Bronchus fibroblast of lung (primary cell): ENCODE results near the gene SUOX. TPM values are rescaled to one million over a fixed set of nuclear protein-coding genes. Genes with fewer than 3 reads are reported as not detected.

Source experiments
- total RNA-seq: library from RNA; depleted of rRNA; stranded (reverse); fragments of >200 nt; gene quantifications from 2 replicates; pipeline ENCODE4 v1.2.3, GENCODE V29; 2015

SUOX gene
- total RNA-seq, result 12.4 and 14.6 TPM in 2 replicates

DNA sequence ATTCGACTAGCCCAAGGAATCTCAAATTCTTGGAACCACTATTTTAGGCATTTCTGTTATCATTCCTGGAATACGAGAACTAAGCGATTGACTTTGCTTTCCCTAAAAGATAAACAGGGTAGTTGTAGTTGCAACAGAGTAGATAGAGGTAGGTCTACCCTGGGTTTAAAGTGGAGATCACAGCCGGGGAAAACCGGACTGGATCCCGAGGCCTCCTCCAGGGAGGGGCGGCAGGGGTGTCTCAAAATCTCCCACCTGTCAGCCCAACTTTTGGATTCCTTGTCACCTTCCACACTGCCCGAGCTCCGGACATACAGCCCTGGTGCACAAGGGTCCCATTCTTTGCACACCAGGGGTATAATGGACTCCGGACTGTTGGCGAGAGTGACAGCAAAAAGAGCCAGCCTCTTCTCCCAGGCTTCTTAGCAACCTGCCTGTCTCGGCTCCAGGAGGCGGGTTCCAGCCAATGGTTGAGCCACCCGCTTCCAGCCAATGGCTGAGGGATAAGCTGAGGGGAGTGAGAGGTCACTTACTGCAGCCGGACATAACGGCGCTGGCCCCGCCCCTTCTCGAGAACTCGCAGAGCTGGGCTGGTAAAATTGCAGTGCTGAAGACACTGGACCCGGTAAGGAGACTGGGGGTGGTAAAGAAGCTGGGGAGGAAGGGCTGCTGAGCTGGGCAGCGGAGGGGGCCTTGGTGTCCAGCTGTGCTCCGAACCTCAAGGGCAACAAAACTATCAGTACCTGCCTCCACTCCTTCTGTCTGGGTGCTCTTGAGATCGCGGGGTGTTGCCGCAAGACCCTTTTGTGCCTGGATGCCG, at the start of gene SUOX:
SUOX (plus strand) TSS at position 562 of the 820 bp plus-strand sequence. CDS start 4,946 bp downstream, outside the sequence.

DNA sequence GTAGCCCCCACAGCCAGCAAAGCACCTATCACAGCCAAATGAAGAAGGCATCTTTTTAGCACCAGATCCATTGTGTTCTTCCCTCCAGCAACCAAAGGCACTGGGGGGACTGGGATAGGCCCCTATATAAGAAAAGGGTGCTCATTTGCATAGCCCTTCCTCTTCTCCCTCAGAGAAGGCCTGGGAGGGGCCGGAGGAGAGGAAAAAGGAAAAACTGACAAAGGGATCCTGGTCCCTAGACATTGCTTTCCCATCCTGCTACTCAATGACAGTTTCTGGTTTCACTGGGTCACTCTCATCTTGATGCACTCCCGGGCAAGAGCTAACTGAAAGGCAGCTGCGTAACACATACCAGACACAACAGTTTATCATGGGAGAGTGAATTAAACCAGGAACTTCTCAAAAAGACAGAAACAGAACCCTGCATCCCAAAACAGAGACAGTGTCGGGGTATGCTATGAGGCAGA, 31.1 kb upstream of the SUOX start, which contains the start of gene PMEL:
PMEL (minus strand) TSS at position 102 of the 467 bp plus-strand sequence; CDS start at position 71, 31 bp downstream.

DNA sequence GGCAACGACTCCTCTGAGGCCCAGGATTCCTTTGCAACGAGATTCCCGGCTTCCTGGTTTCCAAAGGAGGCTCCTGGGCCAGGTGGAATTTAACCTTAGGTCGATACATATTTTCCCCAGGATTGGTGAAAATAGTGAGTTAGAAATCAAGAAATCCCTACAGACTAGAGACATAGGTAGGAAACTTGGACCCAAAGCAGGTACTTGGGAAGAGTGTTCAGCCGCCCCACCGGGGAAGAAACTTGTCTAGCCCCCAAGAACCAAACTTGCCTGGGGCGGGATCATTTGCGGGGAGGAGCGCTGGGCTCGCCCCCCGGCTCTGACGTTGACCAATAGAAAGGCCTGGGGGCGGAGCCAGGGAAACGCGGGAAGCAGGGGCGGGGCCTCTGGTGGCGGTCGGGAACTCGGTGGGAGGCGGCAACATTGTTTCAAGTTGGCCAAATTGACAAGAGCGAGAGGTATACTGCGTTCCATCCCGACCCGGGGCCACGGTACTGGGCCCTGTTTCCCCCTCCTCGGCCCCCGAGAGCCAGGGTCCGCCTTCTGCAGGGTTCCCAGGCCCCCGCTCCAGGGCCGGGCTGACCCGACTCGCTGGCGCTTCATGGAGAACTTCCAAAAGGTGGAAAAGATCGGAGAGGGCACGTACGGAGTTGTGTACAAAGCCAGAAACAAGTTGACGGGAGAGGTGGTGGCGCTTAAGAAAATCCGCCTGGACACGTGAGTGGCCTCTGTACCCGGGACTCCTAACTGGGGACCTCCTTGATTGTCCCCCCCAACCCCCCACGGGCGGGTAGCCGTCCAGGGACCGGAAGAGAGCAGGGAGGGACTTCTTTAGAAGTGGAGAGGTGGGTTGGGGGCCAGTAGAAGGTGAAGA, 30.4 kb upstream of the SUOX start, which contains the start of gene CDK2:
CDK2 (plus strand) TSS at position 423 of the 874 bp plus-strand sequence; CDS start at position 602, 179 bp downstream.

DNA sequence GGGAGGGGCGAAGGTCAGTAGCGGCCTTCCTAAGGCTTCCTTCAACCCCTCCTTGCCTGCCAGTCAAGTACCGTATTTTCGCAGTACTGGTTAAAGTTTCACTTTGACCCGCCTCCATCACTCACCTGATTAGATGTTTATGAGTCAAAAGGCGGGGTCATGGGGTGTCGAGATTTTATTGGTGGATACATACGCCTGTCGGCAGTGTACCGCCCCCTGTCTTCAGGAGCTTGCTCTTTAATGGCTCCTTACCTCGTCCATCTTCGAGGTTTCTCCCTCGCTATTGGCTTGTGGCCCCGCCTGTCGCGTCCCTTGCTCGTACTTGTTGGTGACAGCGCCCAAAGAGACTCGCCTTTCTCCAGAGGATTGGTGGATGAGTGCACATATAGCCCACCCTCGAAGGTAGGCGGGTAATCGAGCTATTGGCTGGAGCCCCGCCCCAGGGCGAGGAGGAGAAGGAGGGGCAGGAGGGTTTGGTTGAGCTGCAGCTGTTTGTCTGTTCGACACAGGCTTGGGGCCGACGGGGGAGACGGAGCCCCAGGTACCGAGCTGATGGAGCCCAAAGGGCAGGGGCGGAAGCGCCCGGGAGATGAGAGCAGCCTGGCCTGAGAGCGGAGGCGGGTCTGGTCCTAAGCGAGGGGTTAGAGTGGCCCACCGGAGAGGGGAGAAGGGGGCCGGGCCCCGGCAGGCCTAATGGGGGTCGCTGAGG, 23.3 kb upstream of the SUOX start, which contains the start of gene RAB5B:
RAB5B (plus strand) TSS at position 480 of the 709 bp plus-strand sequence. CDS start 12,883 bp downstream, outside the sequence.

DNA sequence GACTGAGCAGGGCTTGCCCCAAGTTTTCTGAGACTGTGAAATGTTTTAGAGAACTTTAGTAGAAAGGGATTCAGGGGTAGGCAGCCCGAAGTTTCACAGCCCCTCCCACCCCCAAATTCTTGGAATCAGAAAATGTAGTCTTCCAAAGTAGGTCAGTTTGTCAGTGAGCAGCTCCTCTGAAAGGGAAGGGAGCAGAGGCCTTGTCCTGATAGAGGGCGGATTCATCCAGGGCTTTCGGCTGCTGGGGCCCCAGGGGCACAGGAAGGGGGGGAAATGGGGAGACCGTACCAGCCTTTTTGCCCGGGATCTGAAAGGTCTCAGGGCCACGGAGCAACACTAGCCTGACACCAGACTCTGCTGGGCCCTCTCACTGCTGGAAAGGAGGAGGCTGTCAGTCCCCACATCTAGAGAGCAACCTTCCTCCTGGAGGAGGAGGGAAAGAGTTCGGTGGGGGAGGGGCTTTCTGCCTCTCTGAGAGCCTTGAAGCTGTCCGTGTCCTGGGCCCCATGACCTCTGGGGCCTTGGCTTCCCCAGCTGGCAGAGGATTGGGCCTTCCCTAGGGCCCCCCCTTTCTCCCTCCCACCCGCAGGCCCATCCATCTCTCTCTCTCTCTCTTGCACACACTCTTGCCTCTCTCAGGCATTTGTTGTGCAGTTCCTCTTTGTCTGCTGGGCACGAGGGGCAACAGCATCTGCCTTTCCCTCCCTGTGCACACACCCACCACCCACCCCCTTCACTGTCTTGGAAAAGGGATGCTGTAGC, 23.5 kb downstream of the SUOX start, which contains the start of gene IKZF4:
IKZF4 (plus strand) TSS at position 621 of the 762 bp plus-strand sequence. CDS start 451 bp downstream, outside the sequence.

DNA sequence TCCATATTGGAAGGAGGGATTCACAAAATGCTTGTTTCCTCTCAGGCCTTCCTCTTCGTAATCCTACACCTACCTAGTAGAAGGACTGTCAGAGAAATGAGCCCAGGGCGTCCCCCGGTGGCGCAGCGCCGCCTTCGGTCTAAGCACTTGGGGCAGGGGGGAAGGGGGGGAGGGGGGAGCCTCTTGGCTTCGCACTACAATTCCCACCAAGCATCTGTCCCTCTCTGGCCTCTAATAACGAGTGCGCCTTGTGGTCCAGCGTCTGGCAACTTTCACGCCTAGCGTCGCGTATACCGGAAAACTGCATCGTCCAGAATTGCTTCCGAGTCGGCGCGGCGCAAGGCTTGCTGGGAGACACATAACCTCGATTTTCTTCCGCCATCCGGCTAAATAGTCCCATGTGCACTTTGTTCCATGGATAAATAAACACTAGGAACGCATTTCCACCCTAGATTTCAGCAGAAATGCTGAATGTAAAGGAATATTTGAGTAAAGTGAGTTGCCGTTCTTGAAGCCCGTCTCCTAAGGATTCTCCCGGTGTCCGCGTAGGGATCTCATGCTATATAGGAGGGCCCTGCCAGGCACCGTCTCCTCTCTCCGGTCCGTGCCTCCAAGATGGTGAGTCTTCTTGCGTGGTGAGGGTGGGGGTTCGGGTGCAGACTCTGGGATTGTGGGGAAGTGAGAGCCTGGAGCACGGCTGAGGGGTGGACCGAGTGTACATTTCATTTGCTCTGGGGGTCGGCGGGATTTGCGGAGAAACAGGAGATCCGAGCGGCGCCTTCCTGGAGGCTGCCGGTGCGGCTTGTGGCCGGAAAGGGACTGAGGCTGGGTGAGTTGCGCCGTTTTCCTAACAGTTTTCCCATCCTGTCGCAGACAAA, 44.7 kb downstream of the SUOX start, which contains the start of gene RPS26:
RPS26 (plus strand) TSS at position 367 of the 878 bp plus-strand sequence; CDS start at position 616, 249 bp downstream.

Other genes starting within 250 kb of the SUOX start
- gene SARNP, start 179.6 kb upstream of the SUOX start, total RNA-seq, result 88.3 and 122 TPM in 2 replicates
- 29.1 and 31.1 TPM in 2 replicates for gene ORMDL2, start 179.2 kb upstream of the SUOX start, total RNA-seq
- gene DNAJC14, start 167.7 kb upstream of the SUOX start, total RNA-seq, result 39.7 and 41.9 TPM in 2 replicates
- gene MMP19, start 154.3 kb upstream of the SUOX start, total RNA-seq, result 12.4 and 12.6 TPM in 2 replicates
- 43.4 and 47.9 TPM in 2 replicates for gene PYM1, start 69.4 kb upstream of the SUOX start, total RNA-seq
- 31.1 and 33.3 TPM in 2 replicates for gene DGKA, start 66.1 kb upstream of the SUOX start, total RNA-seq
- 0.89 and 1.0 TPM in 2 replicates for gene PMEL, start 31.2 kb upstream of the SUOX start, total RNA-seq
- gene CDK2, start 30.4 kb upstream of the SUOX start, total RNA-seq, result 55.6 and 57.4 TPM in 2 replicates
- gene RAB5B, start 23.2 kb upstream of the SUOX start, total RNA-seq, result 50.9 and 51.9 TPM in 2 replicates
- gene IKZF4, start 23.8 kb downstream of the SUOX start, total RNA-seq, result 1.2 and 4.4 TPM in 2 replicates
- gene RPS26, start 44.6 kb downstream of the SUOX start, total RNA-seq, result 2,167 and 2,638 TPM in 2 replicates
- gene ERBB3, start 82.9 kb downstream of the SUOX start, total RNA-seq, result 0.17 and 0.45 TPM in 2 replicates
- 212 and 232 TPM in 2 replicates for gene PA2G4, start 107.3 kb downstream of the SUOX start, total RNA-seq
- gene RPL41, start 119.4 kb downstream of the SUOX start, total RNA-seq, result 2,695 and 3,059 TPM in 2 replicates
- gene ZC3H10, start 121.0 kb downstream of the SUOX start, total RNA-seq, result 3.3 and 4.4 TPM in 2 replicates
- 249 and 252 TPM in 2 replicates for gene ESYT1, start 131.0 kb downstream of the SUOX start, total RNA-seq
- 101 and 114 TPM in 2 replicates for gene MYL6B, start 155.3 kb downstream of the SUOX start, total RNA-seq
- gene MYL6, start 161.1 kb downstream of the SUOX start, total RNA-seq, result 2,547 and 2,551 TPM in 2 replicates
- gene SMARCC2, start 192.2 kb downstream of the SUOX start, total RNA-seq, result 32.6 and 33.3 TPM in 2 replicates
- gene RNF41, start 224.6 kb downstream of the SUOX start, total RNA-seq, result 56.3 and 58.7 TPM in 2 replicates
- 53.5 and 63.5 TPM in 2 replicates for gene NABP2, start 227.1 kb downstream of the SUOX start, total RNA-seq
- 0.15 TPM in 1 of 2 replicates, not detected in the other for gene SLC39A5, start 232.8 kb downstream of the SUOX start, total RNA-seq